GM12801 (cell line): Measurements from ENCODE around the gene DECR2.

ENCODE experiments used
- TF ChIP-seq, protein P1 (sequence below): IDR thresholded peaks from one replicate; pipeline ENCODE4 v1.5.1; 2011; ENCODE audit warnings: control low read depth; ENCODE audit not compliant: insufficient read length; ENCODE audit errors: extremely low read depth

Gene DECR2

DNA sequence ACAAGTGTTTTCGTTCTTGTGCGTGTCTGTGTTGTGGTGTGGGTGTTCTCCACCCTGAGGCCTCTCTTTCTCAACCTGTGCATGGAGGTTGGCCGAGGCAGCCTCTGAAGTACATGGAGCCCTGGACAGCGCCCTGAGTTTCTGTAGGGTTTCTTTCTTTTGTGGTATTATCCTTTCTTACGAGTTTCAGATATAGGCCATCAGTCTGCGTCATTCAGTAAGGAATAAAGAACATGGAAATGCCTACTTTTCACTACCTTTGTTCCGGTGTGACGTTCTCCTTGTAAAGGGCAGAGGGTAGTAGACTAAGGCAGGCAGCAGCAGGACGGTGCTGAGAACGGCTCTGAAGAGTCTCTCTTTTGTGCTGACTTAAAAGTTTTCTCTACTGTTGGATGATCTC, 42.3 kb downstream of the DECR2 start:
- TF ChIP-seq, protein P1, sequence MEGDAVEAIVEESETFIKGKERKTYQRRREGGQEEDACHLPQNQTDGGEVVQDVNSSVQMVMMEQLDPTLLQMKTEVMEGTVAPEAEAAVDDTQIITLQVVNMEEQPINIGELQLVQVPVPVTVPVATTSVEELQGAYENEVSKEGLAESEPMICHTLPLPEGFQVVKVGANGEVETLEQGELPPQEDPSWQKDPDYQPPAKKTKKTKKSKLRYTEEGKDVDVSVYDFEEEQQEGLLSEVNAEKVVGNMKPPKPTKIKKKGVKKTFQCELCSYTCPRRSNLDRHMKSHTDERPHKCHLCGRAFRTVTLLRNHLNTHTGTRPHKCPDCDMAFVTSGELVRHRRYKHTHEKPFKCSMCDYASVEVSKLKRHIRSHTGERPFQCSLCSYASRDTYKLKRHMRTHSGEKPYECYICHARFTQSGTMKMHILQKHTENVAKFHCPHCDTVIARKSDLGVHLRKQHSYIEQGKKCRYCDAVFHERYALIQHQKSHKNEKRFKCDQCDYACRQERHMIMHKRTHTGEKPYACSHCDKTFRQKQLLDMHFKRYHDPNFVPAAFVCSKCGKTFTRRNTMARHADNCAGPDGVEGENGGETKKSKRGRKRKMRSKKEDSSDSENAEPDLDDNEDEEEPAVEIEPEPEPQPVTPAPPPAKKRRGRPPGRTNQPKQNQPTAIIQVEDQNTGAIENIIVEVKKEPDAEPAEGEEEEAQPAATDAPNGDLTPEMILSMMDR, result no peak

DNA sequence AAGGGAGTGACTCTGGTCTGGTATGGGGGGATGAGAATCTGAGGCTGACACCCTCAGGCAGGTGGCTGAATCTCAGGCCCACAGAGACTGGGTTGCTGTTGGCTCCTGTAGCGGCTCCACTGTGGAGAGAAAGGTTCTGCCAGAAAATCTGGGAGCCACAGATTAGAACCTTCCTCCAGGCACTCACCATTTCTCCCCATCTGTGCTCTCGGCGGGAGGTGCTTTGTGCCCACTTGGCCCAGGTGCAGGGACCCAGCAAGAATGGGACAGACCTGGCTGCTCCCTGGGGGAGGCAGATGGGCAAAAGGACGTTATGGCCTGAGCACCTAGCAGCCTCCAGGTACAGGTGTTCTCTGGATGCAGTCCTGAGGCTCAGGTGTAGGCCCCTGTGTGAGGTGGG, 43.9 kb downstream of the DECR2 start:
- TF ChIP-seq, protein P1, result no peak

- TF ChIP-seq, protein P1, result no peak
These were observed 48.7 kb downstream of the DECR2 start for GRCh38 chr16:450385-450784.

- TF ChIP-seq, protein P1, result no peak
These were observed 49.3 kb downstream of the DECR2 start for GRCh38 chr16:450785-451512.

DNA sequence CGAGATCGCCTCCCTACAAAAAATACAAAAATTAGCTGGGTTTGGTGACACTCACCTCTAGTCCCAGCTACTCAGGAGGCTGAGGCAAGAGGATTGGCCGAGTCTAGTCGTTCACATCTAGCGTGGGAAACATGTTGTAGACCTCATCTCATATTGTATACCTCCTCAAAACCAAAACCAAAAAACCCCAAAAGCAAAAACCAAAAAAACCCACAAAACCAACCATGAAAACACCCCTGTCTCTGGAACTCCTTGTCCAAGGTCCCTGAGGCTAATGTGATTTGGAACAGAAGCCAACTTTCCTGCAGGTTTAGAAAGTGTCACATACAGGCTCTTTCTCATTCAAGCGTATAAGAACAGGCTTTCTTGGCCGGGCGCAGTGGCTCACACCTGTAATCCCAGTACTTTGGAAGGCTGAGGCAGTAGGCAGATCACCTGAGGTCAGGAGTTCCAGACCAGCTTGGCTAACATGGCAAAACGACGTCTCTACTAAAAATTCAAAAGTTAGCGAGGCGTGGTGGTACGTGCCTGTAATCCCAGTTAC, 52.8 kb downstream of the DECR2 start:
- TF ChIP-seq, protein P1, result no peak

- TF ChIP-seq, protein P1, result no peak
These were observed 53.8 kb downstream of the DECR2 start for GRCh38 chr16:455453-455852.

DNA sequence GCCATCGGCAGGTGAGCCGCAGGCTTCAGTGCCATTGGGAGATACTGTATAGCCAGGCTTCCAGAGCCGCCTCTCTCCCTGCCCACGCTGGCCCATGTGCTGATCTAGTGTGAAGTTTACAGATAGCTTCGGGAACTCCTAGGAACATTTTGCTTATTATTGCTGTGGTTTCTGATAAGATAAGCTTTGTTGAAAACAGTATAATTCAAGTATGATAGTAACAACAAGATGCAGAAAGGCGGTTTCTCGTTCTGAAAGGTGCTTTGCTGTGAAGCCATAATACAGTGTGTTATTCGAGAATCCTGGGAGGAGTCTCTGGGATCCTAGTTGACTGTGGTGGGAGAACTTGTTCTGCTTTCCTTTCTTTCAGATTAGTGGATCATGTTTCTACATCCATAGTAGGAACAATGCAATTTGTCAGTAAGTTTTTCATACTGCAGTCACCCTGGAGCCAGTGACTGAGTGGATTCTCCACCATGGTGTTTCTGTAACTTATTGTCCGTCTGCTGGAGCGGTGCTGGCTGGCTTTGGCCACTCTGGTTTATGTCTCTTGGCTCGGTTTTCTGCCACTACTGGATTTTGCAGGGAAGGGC, 55.3 kb downstream of the DECR2 start:
- TF ChIP-seq, protein P1, result no peak
